Glutamatergic neuron (in vitro differentiated cells): Measurements from ENCODE around the gene SYNDIG1. TPM values are rescaled to one million over a fixed set of nuclear protein-coding genes. Genes with fewer than 3 reads are reported as not detected.
A peak's percentile ranks its signal among the peaks of the same experiment; 100 is the strongest.

Experiments
- DNase-seq: peaks from one replicate; pipeline ENCODE4 v3.0.0; 2022
- H3K27ac Mint-ChIP-seq: one replicate; pipeline ENCODE4 v1.8.0; 2020; ENCODE audit warnings: mild to moderate bottlenecking, mixed read lengths, inconsistent platforms; ENCODE audit not compliant: unreplicated experiment
- H3K27me3 Mint-ChIP-seq: one replicate; pipeline ENCODE4 v1.8.0; 2020; ENCODE audit warnings: mild to moderate bottlenecking, moderate library complexity, mixed read lengths, inconsistent platforms; ENCODE audit not compliant: unreplicated experiment
- H3K36me3 Mint-ChIP-seq: one replicate; pipeline ENCODE4 v1.8.0; 2020; ENCODE audit warnings: mild to moderate bottlenecking, mixed read lengths, inconsistent platforms; ENCODE audit not compliant: unreplicated experiment
- H3K4me1 Mint-ChIP-seq: one replicate; pipeline ENCODE4 v1.8.0; 2020; ENCODE audit warnings: mild to moderate bottlenecking, low read depth, mixed read lengths, inconsistent platforms; ENCODE audit not compliant: unreplicated experiment
- H3K4me3 Mint-ChIP-seq: one replicate; pipeline ENCODE4 v1.8.0; 2020; ENCODE audit warnings: mild to moderate bottlenecking, mixed read lengths, inconsistent platforms; ENCODE audit not compliant: unreplicated experiment
- H3K9me3 Mint-ChIP-seq: one replicate; pipeline ENCODE4 v1.8.0; 2020; ENCODE audit warnings: mild to moderate bottlenecking, moderate library complexity, mixed read lengths, inconsistent platforms; ENCODE audit not compliant: unreplicated experiment
- CTCF ChIP-seq: fragments of 200-600 bp; sonication (generic); IDR thresholded peaks from one replicate; pipeline ENCODE4 v1.5.0; 2021; ENCODE audit not compliant: partially characterized antibody, unreplicated experiment
- total RNA-seq: library from RNA; stranded (reverse); fragmentation: NEBNext Ultra II Directional; extraction: Animal tissue kit (Norgen Biotek cat#: 25700); gene quantifications from one replicate; pipeline ENCODE4 v1.2.1, GENCODE V29; 2021; ENCODE audit not compliant: unreplicated experiment

SYNDIG1 gene
- total RNA-seq, 1 donor from 2014 or later = 10.4 TPM

GRCh38 chr20:24446811-24447210 is 22.6 kb upstream of the SYNDIG1 start:
- no peak for TF ChIP-seq CTCF
- Mint-ChIP-seq H3K36me3 (no peaks in the 10 kb centered on the region), H3K27me3 (peaks cover 13% of the 10 kb centered on the region), H3K4me1 (peaks cover 29% of the 10 kb centered on the region), H3K27ac (peak overlapping the region; percentile 20), H3K9me3 (peaks cover under 1% of the 10 kb centered on the region), H3K4me3 (no peak overlapping the region)
- DNase-seq = no peak

- DNase-seq = no peak
- Mint-ChIP-seq H3K36me3 (peaks cover 3% of the 10 kb centered on the region), H3K9me3 (no peaks in the 10 kb centered on the region), H3K4me1 (peaks cover 18% of the 10 kb centered on the region), H3K27me3 (peaks cover 11% of the 10 kb centered on the region), H3K27ac (no peak overlapping the region), H3K4me3 (no peak overlapping the region)
- TF ChIP-seq CTCF = no peak
Observed at GRCh38 chr20:24448170-24448569, 21.3 kb upstream of the SYNDIG1 start.

GRCh38 chr20:24449026-24449720 is 20.3 kb upstream of the SYNDIG1 start:
- H3K4me3 Mint-ChIP-seq = no peak overlapping the region
- H3K4me1 Mint-ChIP-seq = peaks cover 9% of the 10 kb centered on the region
- peaks cover 4% of the 10 kb centered on the region for H3K36me3 Mint-ChIP-seq
- H3K9me3 Mint-ChIP-seq = peaks cover 1% of the 10 kb centered on the region
- H3K27me3 Mint-ChIP-seq = peaks cover 11% of the 10 kb centered on the region
- TF ChIP-seq CTCF = no peak
- no peak overlapping the region for H3K27ac Mint-ChIP-seq
- DNase-seq = no peak

GRCh38 chr20:24450177-24450576 is 19.3 kb upstream of the SYNDIG1 start:
- no peak for DNase-seq
- H3K27me3 Mint-ChIP-seq = peaks cover 11% of the 10 kb centered on the region
- no peak overlapping the region for H3K27ac Mint-ChIP-seq
- H3K36me3 Mint-ChIP-seq = peaks cover 4% of the 10 kb centered on the region
- peaks cover 8% of the 10 kb centered on the region for H3K4me1 Mint-ChIP-seq
- H3K9me3 Mint-ChIP-seq = peaks cover 1% of the 10 kb centered on the region
- TF ChIP-seq CTCF = no peak
- no peak overlapping the region for H3K4me3 Mint-ChIP-seq

- H3K27me3 Mint-ChIP-seq = peaks cover 8% of the 10 kb centered on the region
- DNase-seq = no peak
- H3K27ac Mint-ChIP-seq = no peak overlapping the region
- peaks cover 1% of the 10 kb centered on the region for H3K9me3 Mint-ChIP-seq
- H3K36me3 Mint-ChIP-seq = peaks cover 4% of the 10 kb centered on the region
- H3K4me1 Mint-ChIP-seq = peaks cover 8% of the 10 kb centered on the region
- no peak overlapping the region for H3K4me3 Mint-ChIP-seq
- TF ChIP-seq CTCF = no peak
Observed at GRCh38 chr20:24450624-24451376, 18.6 kb upstream of the SYNDIG1 start.
